OCI-M2 (cell line): Measurements from ENCODE around the gene LGR5.

Experiments used
- DNase-seq: peaks from one replicate; lab custom pipeline; 2025; ENCODE audit not compliant: unreplicated experiment; lab: John Stamatoyannopoulos, UW

Gene LGR5

GRCh38 chr12:71438670-71439361, 782 bp upstream of the LGR5 start:
- DNase-seq: no peak

- no peak for DNase-seq
Observed at GRCh38 chr12:71439362-71439612, 311 bp upstream of the LGR5 start.

GRCh38 chr12:71440345-71440762, 756 bp downstream of the LGR5 start:
- DNase-seq: no peak

- no peak for DNase-seq
Observed at GRCh38 chr12:71440763-71441748, 1.5 kb downstream of the LGR5 start.

- DNase-seq: no peak
Observed at GRCh38 chr12:71441836-71442566, 2.4 kb downstream of the LGR5 start.

GRCh38 chr12:71442567-71442931, 3.0 kb downstream of the LGR5 start:
- no peak for DNase-seq

GRCh38 chr12:71445071-71445470, 5.5 kb downstream of the LGR5 start:
- no peak for DNase-seq

GRCh38 chr12:71447691-71448132, 8.1 kb downstream of the LGR5 start:
- DNase-seq: no peak

- no peak for DNase-seq
Observed at GRCh38 chr12:71448150-71448581, 8.6 kb downstream of the LGR5 start.

- no peak for DNase-seq
Observed at GRCh38 chr12:71449373-71450070, 9.9 kb downstream of the LGR5 start.

- no peak for DNase-seq
Observed at GRCh38 chr12:71452006-71452405, 12.4 kb downstream of the LGR5 start.

GRCh38 chr12:71455028-71455737, 15.6 kb downstream of the LGR5 start:
- no peak for DNase-seq

GRCh38 chr12:71456316-71456715, 16.7 kb downstream of the LGR5 start:
- DNase-seq: no peak

GRCh38 chr12:71456990-71457389, 17.4 kb downstream of the LGR5 start:
- DNase-seq: no peak

GRCh38 chr12:71460318-71460717, 20.7 kb downstream of the LGR5 start:
- DNase-seq: no peak

- DNase-seq: no peak
Observed at GRCh38 chr12:71460850-71461609, 21.4 kb downstream of the LGR5 start.

- DNase-seq: no peak
Observed at GRCh38 chr12:71461787-71462328, 22.3 kb downstream of the LGR5 start.

- DNase-seq: no peak
Observed at GRCh38 chr12:71465796-71466195, 26.2 kb downstream of the LGR5 start.

GRCh38 chr12:71469258-71469750, 29.7 kb downstream of the LGR5 start:
- no peak for DNase-seq
